GM21825 (cell line): ENCODE results near the gene ITGB8.

ENCODE experiments used
- ATAC-seq: cut with Tn5 transposase; IDR thresholded peaks from one replicate; pipeline ENCODE4 v1.9.1; 2021; ENCODE audit warnings: mild to moderate bottlenecking, moderate library complexity; ENCODE audit not compliant: unreplicated experiment

Gene ITGB8

DNA sequence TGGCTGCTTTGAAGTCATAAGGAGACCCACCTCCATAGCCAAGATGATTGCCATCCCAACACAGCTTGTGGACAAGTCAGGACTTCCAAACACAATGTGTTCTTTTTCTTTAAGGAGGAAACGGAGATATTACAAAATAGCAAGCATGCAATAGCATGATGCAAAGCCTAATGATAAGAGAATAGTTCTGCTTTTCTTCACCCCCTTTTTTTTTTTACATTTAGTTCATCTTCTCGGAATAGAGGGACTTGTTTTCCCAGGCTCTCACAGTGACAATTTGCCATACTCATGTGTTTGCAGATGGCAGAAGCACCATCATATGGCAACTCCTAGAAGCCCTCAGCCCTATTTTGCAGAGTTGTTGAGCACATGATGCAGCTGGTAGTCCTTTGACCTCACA, 119.8 kb downstream of the ITGB8 start:
- ATAC-seq, result no peak

DNA sequence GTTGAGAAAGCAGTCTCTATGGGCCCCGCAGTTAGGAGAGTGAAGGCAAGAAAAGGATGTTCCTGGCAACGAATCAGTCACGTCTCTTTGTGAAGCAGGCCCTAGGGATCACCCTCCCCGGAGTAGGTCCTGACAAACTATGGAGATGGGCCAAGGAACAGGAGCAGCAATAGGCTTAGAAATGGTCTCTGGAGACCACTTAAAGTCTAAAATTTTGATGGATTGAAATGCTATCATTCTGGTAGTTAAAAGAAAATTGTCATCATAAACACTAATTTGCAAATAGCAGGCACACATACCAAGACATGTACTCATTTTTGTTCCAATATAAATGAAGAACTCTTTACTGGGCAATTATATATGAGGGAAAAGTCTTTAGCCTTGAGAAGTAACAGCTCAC, 123.5 kb downstream of the ITGB8 start:
- ATAC-seq, result no peak

- ATAC-seq, result no peak
Measured at GRCh38 chr7:20456701-20457100, 126.0 kb downstream of the ITGB8 start.

- ATAC-seq, result no peak
Measured at GRCh38 chr7:20458521-20458920, 127.8 kb downstream of the ITGB8 start.

GRCh38 chr7:20459419-20459818, 128.7 kb downstream of the ITGB8 start:
- no peak for ATAC-seq

GRCh38 chr7:20464891-20465290, 134.2 kb downstream of the ITGB8 start:
- no peak for ATAC-seq
